ENCODE measurements around the gene TEX47.
A peak's percentile ranks its signal among the peaks of the same experiment; 100 is the strongest.

TEX47 gene

DNA sequence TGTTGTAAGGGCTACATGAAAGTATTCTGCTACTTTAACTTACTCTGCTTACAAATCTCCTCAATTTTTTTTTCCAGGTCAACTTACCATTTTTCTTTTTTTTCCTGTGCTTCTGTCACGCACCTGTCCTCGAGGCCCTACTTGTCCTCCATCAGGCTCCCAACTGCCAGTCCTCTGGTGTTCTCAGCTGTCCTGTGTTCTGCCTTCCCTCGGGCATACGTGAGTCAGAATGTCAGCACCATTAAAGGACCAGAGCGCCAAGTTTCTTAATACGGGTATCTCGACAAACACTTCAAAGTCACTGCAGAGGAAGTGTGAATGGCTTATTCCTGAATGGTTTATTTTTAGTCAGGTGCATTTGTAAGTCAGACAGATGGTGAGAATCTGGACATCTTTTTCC is at the start of gene TEX47:
Gene TEX47, minus strand, starts transcription at position 185 of the 400 bp plus-strand sequence. CDS start 795 bp downstream, outside the sequence.
- no peak for DNase-seq

DNA sequence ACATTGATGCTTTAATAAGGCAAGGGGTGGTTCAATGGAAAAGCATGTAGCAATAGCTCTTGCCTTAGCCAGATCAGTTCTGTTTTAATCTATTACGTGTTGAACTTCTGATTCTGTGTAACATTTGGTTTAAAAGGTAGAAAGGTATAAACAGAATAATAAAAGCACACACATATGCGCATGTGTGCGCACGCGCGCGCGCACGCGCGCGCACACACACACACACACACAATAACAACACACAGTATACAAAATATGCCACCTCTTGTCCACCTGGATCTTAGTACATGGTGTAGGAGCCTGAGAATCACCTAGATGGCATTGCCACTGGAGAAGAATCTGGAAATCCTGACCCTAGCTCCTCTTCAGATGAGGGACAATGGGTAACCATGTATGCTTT is 49.6 kb upstream of the TEX47 start:
- no peak for DNase-seq

DNA sequence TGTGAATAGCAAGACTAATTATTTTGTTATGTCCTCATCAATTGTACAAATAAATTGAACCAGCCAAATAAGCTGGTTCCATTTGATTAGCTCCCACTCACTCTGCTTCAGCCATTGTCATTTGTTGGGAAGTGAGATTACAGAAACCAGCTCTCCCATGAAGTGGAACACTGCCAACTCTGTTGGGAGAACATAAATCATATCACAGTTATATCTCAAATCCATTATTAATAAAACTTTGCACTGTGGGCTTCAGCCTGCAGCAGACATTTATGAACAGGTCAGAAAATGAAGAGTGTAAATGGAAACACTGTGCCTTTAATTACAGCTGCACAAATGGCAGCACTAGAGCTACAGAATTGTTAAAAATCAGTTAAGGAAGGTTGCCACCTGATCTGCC is 46.7 kb upstream of the TEX47 start:
- DNase-seq: no peak

DNA sequence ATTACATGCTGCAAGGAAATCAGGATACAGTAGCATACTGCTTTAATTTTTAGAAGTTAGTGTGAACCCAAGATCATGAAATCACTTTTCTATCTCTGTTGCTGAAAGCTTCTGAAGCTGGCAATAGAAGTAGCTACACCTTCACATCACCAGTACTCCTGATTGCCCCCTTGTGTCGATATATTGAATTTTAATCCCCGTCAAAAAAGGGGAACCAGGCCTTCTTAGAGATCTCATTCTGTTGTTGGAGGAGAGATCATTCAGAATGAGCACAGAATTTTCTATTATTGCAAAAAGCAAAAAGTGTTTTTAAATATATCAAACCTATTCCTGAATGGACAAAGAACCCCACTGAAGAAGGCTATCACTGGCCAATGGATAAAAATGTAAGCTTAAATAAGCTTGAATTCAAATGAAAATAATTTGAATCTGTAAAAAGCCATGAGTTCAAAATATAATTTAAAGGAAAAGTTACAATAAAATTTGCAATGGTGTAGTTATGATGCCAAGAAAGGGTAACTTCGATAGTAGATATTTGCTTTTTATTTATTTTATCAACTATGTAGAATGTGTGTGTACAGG is 39.7 kb upstream of the TEX47 start:
- no peak for DNase-seq

DNA sequence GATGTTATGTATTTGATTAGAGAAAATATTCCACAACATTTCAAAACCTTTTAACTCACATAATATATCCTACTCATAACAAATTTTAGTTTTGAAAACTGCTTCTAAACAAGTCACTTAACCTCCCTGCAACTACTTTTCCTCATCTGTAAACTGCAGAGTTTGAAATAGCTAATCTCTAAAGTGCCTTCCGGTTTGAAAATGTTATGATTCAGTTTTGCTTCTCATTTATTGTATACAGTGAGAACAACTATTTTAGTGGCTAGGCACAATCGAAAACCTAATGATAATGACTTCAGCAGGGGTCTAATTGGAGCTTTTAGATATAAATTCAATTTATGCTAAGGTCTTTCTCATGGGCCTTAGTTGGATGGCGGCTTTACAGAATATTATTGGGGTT is 30.7 kb upstream of the TEX47 start:
- DNase-seq: no peak

DNA sequence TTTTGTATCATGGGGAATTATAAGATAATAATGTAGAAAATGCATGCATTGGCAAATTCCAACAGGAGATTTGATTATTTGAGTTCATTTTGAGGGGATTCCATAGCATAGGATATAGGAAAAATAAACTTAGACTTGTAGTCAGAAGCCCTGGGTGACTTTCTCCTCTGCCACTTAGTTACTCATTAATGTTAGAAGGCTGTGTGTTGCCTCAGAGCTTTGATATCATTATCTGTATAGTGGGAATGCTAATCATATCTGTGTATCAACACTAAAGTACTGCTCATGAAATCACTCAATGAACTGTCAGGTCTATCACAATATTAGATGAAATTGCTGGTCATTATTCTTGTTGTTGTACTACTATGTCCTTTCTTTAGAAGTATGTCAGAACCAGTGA is 23.0 kb upstream of the TEX47 start:
- DNase-seq: no peak

DNA sequence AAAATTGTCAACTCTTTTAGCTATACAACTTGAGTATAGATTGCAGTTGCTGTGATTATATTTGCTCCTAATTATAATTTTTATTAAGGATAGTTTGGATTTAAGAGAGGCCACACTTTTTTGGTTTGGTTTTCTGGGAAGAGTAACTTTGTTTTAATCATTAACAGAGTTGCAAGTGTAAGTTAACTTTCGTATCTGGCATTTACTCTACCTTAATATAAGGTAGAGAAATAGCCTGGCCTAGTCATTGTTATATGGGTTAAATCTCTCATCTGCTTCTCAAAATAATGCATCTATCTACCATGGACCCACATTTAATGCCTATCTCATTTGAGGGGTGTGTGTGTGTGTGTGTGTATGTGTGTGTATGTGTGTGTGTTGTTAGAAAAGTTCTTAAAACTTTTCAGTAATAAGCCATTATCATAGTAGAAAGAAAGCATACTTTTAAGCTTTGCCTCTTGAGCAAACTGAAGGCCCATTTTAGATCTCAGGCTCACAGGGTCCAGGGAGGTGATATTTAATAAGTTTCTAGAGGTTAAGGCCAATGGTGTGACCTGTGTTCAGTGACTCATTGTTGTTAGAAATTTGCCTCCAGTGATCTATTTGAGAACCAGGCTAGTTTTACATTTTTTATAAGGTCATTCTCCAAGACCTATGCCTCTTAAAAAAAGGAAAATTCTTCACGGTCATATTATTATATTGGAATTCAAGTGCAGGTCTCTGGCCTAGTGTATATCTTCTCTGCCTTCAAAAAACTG is 10.9 kb upstream of the TEX47 start:
- DNase-seq: no peak

DNA sequence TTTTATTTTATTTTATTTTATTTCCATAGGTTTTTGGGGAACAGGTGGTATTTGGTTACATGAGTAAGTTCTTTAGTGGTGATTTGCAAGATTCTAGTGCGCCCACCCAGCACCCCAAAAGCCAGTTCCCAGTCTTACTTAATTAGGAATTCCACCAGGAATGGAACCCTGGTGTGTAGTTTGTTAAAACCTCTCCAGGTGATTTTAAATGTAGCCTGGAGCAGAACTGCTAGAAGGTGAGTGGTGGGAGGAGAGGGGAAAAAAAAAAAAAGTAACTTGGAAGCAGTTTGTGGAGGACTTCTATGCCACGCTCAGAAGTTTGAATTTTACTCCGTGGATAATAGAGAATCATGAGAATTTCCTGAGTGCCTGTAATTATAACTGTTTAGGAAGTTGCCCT is 5.5 kb upstream of the TEX47 start:
- DNase-seq: no peak

DNA sequence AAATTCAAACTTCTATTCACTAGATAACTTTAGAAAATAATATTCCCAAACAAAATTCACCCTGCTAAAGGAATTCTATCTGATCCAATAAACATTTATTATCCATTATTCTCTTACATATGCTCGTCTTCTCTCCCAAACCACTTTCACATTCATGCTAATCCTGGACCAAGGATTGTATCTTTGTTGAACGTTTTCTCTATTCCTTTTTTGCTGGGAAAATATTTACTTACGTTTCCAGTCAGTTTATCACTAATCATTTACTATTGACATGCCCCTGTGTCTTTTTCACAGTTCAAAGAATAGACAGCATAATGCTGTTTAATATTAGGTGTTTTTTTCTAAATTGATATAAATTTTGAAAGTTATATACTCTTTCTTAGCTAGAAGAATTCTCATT is 3.2 kb downstream of the TEX47 start:
- no peak for DNase-seq

DNA sequence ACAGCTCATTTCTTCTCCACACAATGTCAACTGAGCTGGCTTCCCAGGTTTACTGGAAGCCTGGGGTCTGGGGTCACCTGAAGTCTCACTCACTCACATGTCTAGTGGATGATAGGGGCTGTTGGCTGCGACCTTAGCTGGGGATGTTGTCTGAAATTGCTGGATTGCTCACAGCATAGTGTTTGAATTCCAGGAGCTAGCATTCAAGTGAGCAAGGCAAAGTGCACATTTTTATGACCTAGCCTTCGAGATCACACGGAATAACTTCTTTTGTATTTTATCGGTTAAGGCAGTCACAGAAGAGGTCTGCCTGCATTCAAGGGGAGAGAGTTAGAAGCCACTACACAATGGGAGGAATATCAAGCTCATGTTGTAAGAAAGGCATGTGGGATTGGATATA is 3.6 kb downstream of the TEX47 start:
- no peak for DNase-seq

DNA sequence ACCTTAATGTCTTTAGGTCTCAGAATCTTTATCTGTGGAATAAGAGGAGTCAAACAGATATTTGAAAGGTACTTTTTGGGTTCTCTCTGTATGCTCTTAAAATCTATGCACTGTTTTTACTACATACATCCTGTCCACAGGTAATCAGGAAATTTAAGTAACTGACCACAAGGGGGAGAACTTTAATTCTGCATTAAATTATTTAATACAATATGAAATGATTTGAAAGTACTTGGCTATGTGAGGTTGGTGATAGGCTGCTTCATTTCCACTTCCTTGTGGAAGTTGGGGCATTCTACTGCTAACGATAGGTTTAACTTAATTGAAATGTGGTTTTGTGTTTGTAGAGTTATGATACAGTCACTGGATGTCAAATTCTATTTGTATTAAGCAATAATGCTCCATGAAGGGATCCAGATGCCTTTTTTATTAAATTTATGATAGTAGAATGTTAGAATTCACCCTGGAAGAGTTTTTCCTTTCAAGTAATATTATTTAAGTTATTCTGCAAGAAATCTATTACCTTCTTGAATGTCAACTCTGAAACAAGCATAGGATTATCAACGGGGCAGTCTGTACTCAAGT is 6.0 kb downstream of the TEX47 start:
- peak; percentile 7 for DNase-seq

DNA sequence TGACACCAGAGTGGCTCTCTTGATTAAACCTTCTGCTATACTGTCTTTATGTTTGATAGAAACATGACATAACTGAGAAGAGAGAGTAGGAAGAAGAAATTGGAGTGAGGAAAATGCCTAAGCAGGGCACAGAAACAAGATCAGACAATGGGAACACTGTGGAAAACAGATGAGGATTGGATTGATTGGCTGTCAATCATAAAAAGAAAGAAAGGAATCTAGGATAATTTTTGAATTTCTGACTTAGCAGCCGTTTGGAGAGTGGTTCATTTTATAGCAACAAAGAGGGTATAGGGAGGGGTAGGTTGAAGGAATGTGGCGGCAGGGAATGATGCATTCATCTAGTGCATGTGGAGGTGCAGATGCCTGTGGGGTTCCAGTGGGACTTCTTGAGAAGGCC is 7.8 kb downstream of the TEX47 start:
- no peak for DNase-seq

DNA sequence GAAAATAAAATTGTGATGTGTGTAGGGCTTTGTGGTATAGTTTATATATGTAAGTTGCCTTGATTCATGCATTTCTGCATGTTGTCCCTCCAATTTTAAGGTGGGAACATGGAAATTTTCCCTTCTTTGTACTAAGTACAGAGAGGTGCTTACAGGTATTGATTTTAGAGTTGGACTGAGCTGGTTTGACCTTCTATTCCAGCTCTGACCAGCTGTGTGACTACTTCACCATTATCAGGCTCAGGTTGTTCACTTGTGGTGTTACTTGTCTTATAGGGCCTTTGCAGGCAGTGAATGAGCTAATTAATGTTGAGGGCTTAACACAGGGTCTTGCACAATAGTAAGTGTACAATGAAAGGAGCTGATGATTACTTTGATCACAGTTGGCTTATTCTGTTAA is 19.7 kb downstream of the TEX47 start:
- no peak for DNase-seq

DNA sequence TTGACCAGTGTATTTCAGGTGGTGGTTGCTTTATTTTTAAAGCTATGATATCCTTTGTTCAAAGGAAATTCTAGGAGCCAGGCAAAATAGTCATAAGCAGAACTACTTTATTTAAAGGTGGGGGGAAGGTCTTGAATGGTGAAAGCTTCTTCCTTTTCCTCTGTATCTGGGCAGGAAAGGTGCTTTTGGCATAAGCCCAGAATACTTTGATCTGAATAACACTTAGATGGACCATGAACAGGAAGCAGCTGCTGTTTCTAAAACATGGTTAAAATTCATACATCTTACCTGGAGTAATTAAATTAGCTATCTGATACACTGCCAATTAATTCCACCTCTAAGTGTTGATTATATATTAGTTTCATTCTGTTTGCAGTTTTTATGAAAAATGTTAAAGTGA is 22.8 kb downstream of the TEX47 start:
- no peak for DNase-seq

DNA sequence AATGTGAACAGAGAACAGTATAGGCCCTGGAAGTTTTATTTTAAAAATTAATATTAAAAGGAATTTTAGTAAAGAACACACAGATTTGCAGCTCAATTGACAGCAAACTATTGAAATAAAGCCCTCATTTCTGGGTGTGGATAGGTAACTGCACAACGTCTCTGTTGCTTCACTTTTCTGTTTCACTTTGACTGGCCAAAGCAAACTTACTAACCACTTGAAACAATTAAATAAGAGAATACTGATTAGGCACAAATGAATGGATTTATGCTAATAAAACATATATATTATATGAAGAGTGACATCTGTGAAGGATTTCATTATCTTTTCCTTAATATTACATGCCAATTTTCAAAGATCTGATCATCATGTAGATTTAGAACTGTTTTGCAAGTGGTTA is 24.1 kb downstream of the TEX47 start:
- DNase-seq: no peak

DNA sequence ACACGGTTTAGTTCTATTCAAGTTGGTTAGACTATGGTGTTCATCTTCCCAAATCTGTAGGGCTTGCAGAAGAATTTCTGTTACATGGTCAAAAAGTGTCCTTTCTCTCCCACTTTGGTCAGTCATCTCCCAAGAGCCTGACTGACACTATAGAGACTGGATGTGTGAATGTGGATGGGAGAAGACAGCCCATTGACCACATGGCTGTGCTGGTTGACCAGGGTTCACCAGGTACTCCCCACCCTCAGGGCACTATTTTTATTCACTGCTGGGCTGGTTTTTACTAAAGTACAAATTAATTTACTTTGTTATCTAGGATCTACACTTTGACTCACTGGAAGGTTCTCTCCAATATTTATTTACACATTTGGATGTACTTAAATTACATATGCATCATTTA is 33.8 kb downstream of the TEX47 start:
- no peak for DNase-seq

DNA sequence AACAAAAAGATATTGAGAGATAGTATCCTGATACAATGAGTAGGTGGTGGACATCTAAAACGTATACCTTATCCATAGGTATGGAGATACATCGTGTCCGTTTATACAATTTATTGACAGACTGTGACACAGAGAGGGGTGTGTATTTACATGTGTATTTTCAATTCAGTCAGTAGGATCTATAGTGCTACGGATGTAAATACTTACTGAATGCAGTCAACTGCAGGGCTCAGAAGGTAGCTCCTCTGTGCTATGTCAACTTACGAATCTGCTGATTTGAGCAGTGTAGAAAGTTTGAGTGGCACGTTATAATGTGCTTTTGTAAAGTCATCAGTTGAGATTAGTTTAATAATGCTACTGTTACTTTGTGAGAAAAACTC is 35.4 kb downstream of the TEX47 start:
- no peak for DNase-seq

DNA sequence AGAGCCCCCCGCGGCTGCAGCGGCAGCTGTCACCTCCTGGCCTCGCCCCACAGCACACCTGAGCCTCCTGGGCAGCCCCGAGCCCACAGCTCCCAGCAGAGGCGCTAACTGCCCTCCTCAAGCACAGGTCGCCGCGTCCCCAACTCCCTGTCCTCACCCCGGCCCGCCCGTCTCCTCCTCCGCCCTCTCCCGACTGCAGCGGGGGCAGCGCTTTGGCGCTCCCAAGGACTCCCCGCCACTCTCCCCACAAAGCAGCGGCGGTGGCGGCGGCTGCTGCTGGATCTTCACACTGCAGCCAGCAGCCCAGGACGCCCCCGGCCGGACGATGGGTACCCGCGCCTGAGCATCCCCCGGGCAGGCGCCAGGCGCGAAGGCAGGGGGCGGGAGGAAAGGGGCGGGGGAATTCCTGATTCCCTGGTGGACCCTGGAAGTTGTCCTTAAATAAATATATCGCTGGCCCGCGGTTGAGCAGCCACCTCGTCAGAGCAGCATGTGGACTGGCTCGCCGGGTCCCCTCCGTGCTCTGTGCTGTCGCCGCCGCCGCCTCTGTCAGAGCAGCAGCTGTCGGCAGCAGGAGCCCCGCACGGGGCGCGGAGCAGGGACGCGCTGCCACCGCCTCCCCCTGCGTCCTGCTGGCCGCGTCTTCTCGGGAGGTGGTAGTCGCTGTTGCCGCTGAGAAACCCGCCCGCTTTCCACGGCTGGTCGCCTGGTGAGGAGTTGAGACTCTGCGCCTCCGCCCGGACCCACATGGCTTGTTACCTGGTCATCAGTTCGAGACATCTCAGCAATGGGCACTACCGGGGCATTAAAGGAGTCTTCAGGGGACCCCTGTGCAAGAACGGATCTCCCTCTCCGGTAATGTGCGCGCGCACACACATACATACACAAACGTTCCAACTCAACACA is 36.1 kb downstream of the TEX47 start, which contains the start of gene ZNF804B:
Gene ZNF804B, plus strand, starts transcription at position 471 of the 906 bp plus-strand sequence. Its CDS starts 277 bp downstream, at position 748.
- no peak for DNase-seq

DNA sequence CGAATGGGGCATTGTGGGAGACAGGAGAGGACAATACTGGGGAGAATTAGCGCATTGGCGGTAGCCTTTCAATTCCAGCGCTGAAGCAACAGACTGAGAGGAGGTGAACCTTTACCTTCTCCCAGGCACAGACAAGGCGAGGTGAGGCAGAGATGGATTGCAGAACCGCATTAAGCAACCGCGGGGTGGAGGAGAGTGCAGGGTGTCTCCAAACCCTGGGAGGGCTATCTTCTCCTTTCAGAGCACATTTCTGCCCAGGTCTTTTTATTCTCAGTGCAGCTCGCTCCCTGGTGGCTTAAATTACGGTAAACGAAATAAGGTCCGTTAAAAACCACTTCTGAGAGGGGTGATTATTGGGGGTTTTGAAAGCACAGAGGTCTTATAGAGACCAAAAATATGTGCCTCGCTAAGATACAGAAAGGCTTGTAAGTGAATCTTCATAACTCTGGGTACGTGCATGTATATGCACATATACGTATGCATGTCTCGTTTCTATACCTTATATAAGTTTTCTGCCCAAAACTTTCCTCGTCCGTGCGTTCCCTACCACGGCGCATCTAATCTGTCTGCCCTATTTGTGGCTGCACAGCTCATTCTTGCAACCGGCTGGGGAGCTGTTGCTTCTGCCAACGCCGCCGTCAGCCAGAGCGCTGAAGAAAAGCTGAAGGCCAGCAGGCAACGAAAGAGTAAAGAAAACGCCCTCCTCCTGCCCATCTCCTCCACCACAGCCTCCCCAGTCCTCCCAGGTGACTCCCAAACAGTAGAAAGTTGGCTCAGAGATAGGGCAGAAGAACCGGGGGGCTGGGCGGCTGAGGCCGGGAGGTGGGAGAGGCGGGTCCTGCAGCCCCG is 36.9 kb downstream of the TEX47 start:
- DNase-seq: no peak

DNA sequence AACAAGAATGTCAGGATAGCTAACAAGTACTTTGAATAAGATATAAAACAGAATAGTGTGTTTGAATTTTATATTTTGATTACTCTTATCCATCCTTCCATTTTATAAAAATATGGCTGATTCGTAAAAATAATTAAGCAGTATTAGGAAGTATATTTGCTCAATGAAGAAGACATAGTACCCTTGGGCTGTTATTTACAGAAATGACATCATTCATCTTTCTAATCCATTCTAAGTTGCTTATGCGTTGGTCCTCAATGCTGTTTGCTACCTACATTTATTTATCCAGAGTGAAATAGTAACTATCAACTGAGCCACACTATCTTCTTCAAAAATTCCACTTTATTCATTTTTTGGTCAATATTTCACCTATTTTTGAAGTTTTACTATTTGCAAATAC is 38.2 kb downstream of the TEX47 start:
- DNase-seq: no peak

DNA sequence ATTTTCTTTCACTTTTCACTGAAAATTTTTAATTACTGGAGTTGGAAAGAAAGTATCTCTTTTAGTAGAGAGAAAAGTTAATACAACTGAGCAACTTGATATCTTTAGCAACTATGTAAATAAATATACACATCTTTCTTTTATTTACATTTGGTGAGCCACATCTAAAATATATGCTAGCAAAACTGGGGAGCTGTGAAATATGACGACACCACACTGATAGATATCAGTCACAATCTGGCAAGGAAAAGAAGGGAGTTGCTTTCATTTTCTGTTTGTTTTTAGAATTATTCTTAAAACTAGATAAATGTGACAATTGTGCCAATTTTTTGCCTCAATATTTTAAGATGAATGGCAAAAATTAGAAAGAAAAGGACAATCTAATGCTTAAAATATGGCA is 38.7 kb downstream of the TEX47 start:
- DNase-seq: no peak

DNA sequence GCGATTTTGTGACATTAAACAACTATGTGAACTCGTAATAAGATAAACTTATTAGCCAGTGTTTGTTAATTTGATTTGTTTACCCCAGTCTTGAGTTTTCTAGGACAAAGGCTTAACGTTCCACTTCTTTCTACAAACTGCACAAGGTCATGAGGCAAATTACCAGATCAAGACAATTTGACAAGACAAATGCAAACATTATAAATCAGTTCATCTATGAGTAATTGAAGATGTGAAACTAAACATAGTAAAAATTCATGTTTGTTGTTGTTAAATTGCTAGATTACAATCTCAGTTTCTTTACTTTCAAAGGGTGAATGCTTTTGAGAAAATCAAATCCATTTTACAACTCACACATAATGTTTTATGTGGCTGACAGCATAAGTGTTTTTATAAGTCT is 49.4 kb downstream of the TEX47 start:
- DNase-seq: no peak
